ENCODE measurements around the gene CNIH3. TPM values are rescaled to one million over a fixed set of nuclear protein-coding genes. Genes with fewer than 3 reads are reported as not detected.

CNIH3 gene
- total RNA-seq, 1 experiment from 2014 or later = 1.6 TPM

GRCh38 chr1:224759681-224760091 lies 143.6 kb downstream of the CNIH3 start:
- Histone ChIP-seq H3K36me3 (no peaks in the 10 kb centered on the region), H3K27me3 (no peaks in the 10 kb centered on the region), H3K9me3 (peaks cover 8% of the 10 kb centered on the region), H3K4me3 (no peak overlapping the region)
- DNase-seq = no peak

- Histone ChIP-seq H3K9me3 (peaks cover 8% of the 10 kb centered on the region), H3K27me3 (no peaks in the 10 kb centered on the region), H3K36me3 (no peaks in the 10 kb centered on the region), H3K4me3 (no peak overlapping the region)
- DNase-seq = no peak
These were observed 144.0 kb downstream of the CNIH3 start for GRCh38 chr1:224760163-224760562.

GRCh38 chr1:224761245-224761644 lies 145.1 kb downstream of the CNIH3 start:
- Histone ChIP-seq H3K27me3 (no peaks in the 10 kb centered on the region), H3K36me3 (no peaks in the 10 kb centered on the region), H3K9me3 (peaks cover 8% of the 10 kb centered on the region), H3K4me3 (no peak overlapping the region)
- no peak for DNase-seq

- Histone ChIP-seq H3K27me3 (no peaks in the 10 kb centered on the region), H3K36me3 (no peaks in the 10 kb centered on the region), H3K4me3 (no peak overlapping the region), H3K9me3 (peaks cover 8% of the 10 kb centered on the region)
- DNase-seq = no peak
These were observed 145.9 kb downstream of the CNIH3 start for GRCh38 chr1:224762046-224762445.

- Histone ChIP-seq H3K36me3 (no peaks in the 10 kb centered on the region), H3K4me3 (no peak overlapping the region), H3K9me3 (peaks cover 8% of the 10 kb centered on the region), H3K27me3 (no peaks in the 10 kb centered on the region)
- no peak for DNase-seq
These were observed 146.6 kb downstream of the CNIH3 start for GRCh38 chr1:224762701-224763100.

GRCh38 chr1:224763126-224763775 lies 147.1 kb downstream of the CNIH3 start:
- H3K27me3 ChIP-seq = no peaks in the 10 kb centered on the region
- H3K36me3 ChIP-seq = no peaks in the 10 kb centered on the region
- DNase-seq = peak; percentile 47
- H3K4me3 ChIP-seq = no peak overlapping the region
- H3K9me3 ChIP-seq = peaks cover 8% of the 10 kb centered on the region

GRCh38 chr1:224766266-224766665 lies 150.1 kb downstream of the CNIH3 start:
- H3K27me3 ChIP-seq = no peaks in the 10 kb centered on the region
- no peak overlapping the region for H3K4me3 ChIP-seq
- DNase-seq = no peak
- H3K9me3 ChIP-seq = no peaks in the 10 kb centered on the region
- no peaks in the 10 kb centered on the region for H3K36me3 ChIP-seq

- no peak for DNase-seq
- H3K27me3 ChIP-seq = no peaks in the 10 kb centered on the region
- no peaks in the 10 kb centered on the region for H3K36me3 ChIP-seq
- no peaks in the 10 kb centered on the region for H3K9me3 ChIP-seq
- H3K4me3 ChIP-seq = no peak overlapping the region
These were observed 150.9 kb downstream of the CNIH3 start for GRCh38 chr1:224767031-224767430.

GRCh38 chr1:224767676-224768075 lies 151.6 kb downstream of the CNIH3 start:
- H3K36me3 ChIP-seq = no peaks in the 10 kb centered on the region
- no peak for DNase-seq
- no peaks in the 10 kb centered on the region for H3K27me3 ChIP-seq
- no peak overlapping the region for H3K4me3 ChIP-seq
- H3K9me3 ChIP-seq = no peaks in the 10 kb centered on the region

GRCh38 chr1:224768971-224769370 lies 152.9 kb downstream of the CNIH3 start:
- Histone ChIP-seq H3K9me3 (no peaks in the 10 kb centered on the region), H3K4me3 (no peak overlapping the region), H3K27me3 (no peaks in the 10 kb centered on the region), H3K36me3 (no peaks in the 10 kb centered on the region)
- no peak for DNase-seq

GRCh38 chr1:224769452-224770335 lies 153.6 kb downstream of the CNIH3 start:
- no peaks in the 10 kb centered on the region for H3K36me3 ChIP-seq
- no peak overlapping the region for H3K4me3 ChIP-seq
- no peaks in the 10 kb centered on the region for H3K9me3 ChIP-seq
- H3K27me3 ChIP-seq = no peaks in the 10 kb centered on the region
- no peak for DNase-seq

- Histone ChIP-seq H3K27me3 (no peaks in the 10 kb centered on the region), H3K9me3 (no peaks in the 10 kb centered on the region), H3K4me3 (no peak overlapping the region), H3K36me3 (no peaks in the 10 kb centered on the region)
- no peak for DNase-seq
These were observed 154.2 kb downstream of the CNIH3 start for GRCh38 chr1:224770336-224770693.

GRCh38 chr1:224773646-224774045 lies 157.5 kb downstream of the CNIH3 start:
- H3K4me3 ChIP-seq = no peak overlapping the region

GRCh38 chr1:224774378-224774777 lies 158.3 kb downstream of the CNIH3 start:
- no peaks in the 10 kb centered on the region for H3K9me3 ChIP-seq
- no peak overlapping the region for H3K4me3 ChIP-seq
- H3K36me3 ChIP-seq = no peaks in the 10 kb centered on the region
- DNase-seq = no peak
- H3K27me3 ChIP-seq = no peaks in the 10 kb centered on the region

More at GRCh38 chr1:224773646-224774045, 157.5 kb downstream of the CNIH3 start:
- no peaks in the 10 kb centered on the region for H3K9me3 ChIP-seq
- no peaks in the 10 kb centered on the region for H3K27me3 ChIP-seq
- no peak for DNase-seq
- H3K36me3 ChIP-seq = no peaks in the 10 kb centered on the region

GRCh38 chr1:224777180-224777579 lies 161.1 kb downstream of the CNIH3 start:
- Histone ChIP-seq H3K9me3 (no peaks in the 10 kb centered on the region), H3K36me3 (no peaks in the 10 kb centered on the region), H3K4me3 (no peak overlapping the region), H3K27me3 (no peaks in the 10 kb centered on the region)
- no peak for DNase-seq

GRCh38 chr1:224779536-224779935 lies 163.4 kb downstream of the CNIH3 start:
- H3K27me3 ChIP-seq = no peaks in the 10 kb centered on the region
- H3K4me3 ChIP-seq = no peak overlapping the region
- H3K9me3 ChIP-seq = no peaks in the 10 kb centered on the region
- H3K36me3 ChIP-seq = no peaks in the 10 kb centered on the region
- DNase-seq = no peak

GRCh38 chr1:224780736-224781135 lies 164.6 kb downstream of the CNIH3 start:
- no peak overlapping the region for H3K4me3 ChIP-seq
- no peaks in the 10 kb centered on the region for H3K27me3 ChIP-seq
- H3K9me3 ChIP-seq = no peaks in the 10 kb centered on the region
- no peak for DNase-seq
- H3K36me3 ChIP-seq = no peaks in the 10 kb centered on the region

- no peaks in the 10 kb centered on the region for H3K9me3 ChIP-seq
- no peaks in the 10 kb centered on the region for H3K36me3 ChIP-seq
- H3K4me3 ChIP-seq = no peak overlapping the region
- H3K27me3 ChIP-seq = no peaks in the 10 kb centered on the region
- DNase-seq = no peak
These were observed 165.7 kb downstream of the CNIH3 start for GRCh38 chr1:224781800-224782199.
